Cardiac muscle cell (in vitro differentiated cells and primary cell): ENCODE data around the gene MAP7D2. TPM values are rescaled to one million over a fixed set of nuclear protein-coding genes. Genes with fewer than 3 reads are reported as not detected.

ENCODE experiments used
- DNase-seq, 2 donors: peaks; one replicate each; pipeline versions ENCODE4 v3.0.0 to v3.0.0-alpha.2; 2010 to 2017; ENCODE audit warnings: low read depth in 1 of 2, low spot score in 1 of 2
- H3K27ac ChIP-seq: fragments of 200-600 bp; sonication (generic); 2 replicates; pipeline ENCODE4 v1.5.1; 2016
- H3K27me3 ChIP-seq: fragments of 200-600 bp; sonication (generic); 2 replicates; pipeline ENCODE4 v1.6.0; 2016; ENCODE audit warnings: control low read depth
- H3K36me3 ChIP-seq: fragments of 200-600 bp; sonication (generic); 2 replicates; pipeline ENCODE4 v1.5.1; 2016; ENCODE audit warnings: control low read depth
- H3K4me1 ChIP-seq: fragments of 200-600 bp; sonication (generic); 2 replicates; pipeline ENCODE4 v1.8.1; 2017; ENCODE audit warnings: low read depth, mild to moderate bottlenecking, mixed run types
- H3K4me3 ChIP-seq: fragments of 200-600 bp; sonication (generic); 2 replicates; pipeline ENCODE4 v1.5.1; 2016; ENCODE audit warnings: mild to moderate bottlenecking
- H3K9me3 ChIP-seq: fragments of 200-600 bp; sonication (generic); 2 replicates; pipeline ENCODE4 v1.5.1; 2017; ENCODE audit warnings: low read depth, mild to moderate bottlenecking, control low read depth
- polyA plus RNA-seq: library from polyadenylated mRNA; unstranded; fragments of >200 nt; fragmentation: Nextera tagmentation; extraction: Ambion mirVana; gene quantifications from 2 replicates; pipeline ENCODE4 v1.2.1, GENCODE V29; 2016
- total RNA-seq: library from RNA; depleted of rRNA; stranded (reverse); fragments of >200 nt; gene quantifications from 2 replicates; pipeline ENCODE4 v1.2.3, GENCODE V29; 2016
- TF ChIP-seq, protein P1 (sequence below): IDR thresholded peaks from 2 replicates; pipeline ENCODE4 v1.5.1; 2012; ENCODE audit warnings: low read depth, mild to moderate bottlenecking, low read length

The MAP7D2 gene
- total and polyA plus RNA-seq, 2 experiments from 2014 or later, result 0.05 to 0.36 TPM

- Histone ChIP-seq H3K9me3 (no peaks in the 10 kb centered on the region), H3K36me3 (no peaks in the 10 kb centered on the region), H3K27me3 (no peaks in the 10 kb centered on the region), H3K4me1 (no peaks in the 10 kb centered on the region), H3K4me3 (no peak overlapping the region), H3K27ac (no peak overlapping the region)
- DNase-seq, result peak in 1 of 2 donors; percentile 6
- TF ChIP-seq, protein P1, sequence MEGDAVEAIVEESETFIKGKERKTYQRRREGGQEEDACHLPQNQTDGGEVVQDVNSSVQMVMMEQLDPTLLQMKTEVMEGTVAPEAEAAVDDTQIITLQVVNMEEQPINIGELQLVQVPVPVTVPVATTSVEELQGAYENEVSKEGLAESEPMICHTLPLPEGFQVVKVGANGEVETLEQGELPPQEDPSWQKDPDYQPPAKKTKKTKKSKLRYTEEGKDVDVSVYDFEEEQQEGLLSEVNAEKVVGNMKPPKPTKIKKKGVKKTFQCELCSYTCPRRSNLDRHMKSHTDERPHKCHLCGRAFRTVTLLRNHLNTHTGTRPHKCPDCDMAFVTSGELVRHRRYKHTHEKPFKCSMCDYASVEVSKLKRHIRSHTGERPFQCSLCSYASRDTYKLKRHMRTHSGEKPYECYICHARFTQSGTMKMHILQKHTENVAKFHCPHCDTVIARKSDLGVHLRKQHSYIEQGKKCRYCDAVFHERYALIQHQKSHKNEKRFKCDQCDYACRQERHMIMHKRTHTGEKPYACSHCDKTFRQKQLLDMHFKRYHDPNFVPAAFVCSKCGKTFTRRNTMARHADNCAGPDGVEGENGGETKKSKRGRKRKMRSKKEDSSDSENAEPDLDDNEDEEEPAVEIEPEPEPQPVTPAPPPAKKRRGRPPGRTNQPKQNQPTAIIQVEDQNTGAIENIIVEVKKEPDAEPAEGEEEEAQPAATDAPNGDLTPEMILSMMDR, result no peak
Observed at GRCh38 chrX:20061855-20062254, 54.9 kb downstream of the MAP7D2 start.

- H3K36me3 ChIP-seq, result no peaks in the 10 kb centered on the region
- H3K9me3 ChIP-seq, result no peaks in the 10 kb centered on the region
- no peaks in the 10 kb centered on the region for H3K4me1 ChIP-seq
- no peak for DNase-seq
- H3K4me3 ChIP-seq, result no peak overlapping the region
- H3K27me3 ChIP-seq, result no peaks in the 10 kb centered on the region
- no peak overlapping the region for H3K27ac ChIP-seq
- TF ChIP-seq, protein P1, result no peak
Observed at GRCh38 chrX:20060961-20061748, 55.6 kb downstream of the MAP7D2 start.

- Histone ChIP-seq H3K36me3 (no peaks in the 10 kb centered on the region), H3K4me1 (no peaks in the 10 kb centered on the region), H3K27ac (no peak overlapping the region), H3K4me3 (no peak overlapping the region), H3K27me3 (no peaks in the 10 kb centered on the region), H3K9me3 (no peaks in the 10 kb centered on the region)
- no peak for DNase-seq
- TF ChIP-seq, protein P1, result no peak
Observed at GRCh38 chrX:20059467-20060128, 57.1 kb downstream of the MAP7D2 start.

DNA sequence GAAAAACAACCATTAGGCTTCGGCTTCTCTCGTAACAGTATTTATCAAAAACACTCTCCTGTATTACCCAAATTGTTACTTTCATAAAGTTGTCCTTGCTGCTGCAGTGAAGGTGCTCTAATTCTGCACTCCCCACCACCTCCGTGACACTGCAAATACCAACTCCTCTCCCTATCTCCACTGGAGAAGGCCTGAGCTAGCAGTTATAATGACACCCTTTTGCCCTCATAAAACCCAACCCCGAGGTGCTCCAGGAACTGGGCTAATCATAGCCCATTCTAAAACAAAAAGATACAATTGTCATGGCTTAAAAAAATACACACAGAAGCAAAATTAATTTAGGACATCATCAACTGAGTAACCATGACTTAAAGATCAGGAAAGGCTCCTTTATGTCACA, 59.2 kb downstream of the MAP7D2 start:
- TF ChIP-seq, protein P1, result no peak
- Histone ChIP-seq H3K4me1 (no peaks in the 10 kb centered on the region), H3K36me3 (no peaks in the 10 kb centered on the region), H3K27me3 (no peaks in the 10 kb centered on the region), H3K27ac (no peak overlapping the region), H3K9me3 (no peaks in the 10 kb centered on the region), H3K4me3 (no peak overlapping the region)
- no peak for DNase-seq

GRCh38 chrX:20056704-20057103, 60.0 kb downstream of the MAP7D2 start:
- no peaks in the 10 kb centered on the region for H3K4me1 ChIP-seq
- no peaks in the 10 kb centered on the region for H3K36me3 ChIP-seq
- H3K9me3 ChIP-seq, result no peaks in the 10 kb centered on the region
- TF ChIP-seq, protein P1, result no peak
- DNase-seq, result no peak
- no peaks in the 10 kb centered on the region for H3K27me3 ChIP-seq
- H3K27ac ChIP-seq, result no peak overlapping the region
- no peak overlapping the region for H3K4me3 ChIP-seq
